Measurements from ENCODE around the gene SNX12.

- TF ChIP-seq EZH2 (IDR thresholded peaks at IDR 0.05; ENCODE audit: low read depth, unreplicated experiment) (no peak), CTCF (conservative IDR thresholded peaks at IDR 0.05; ENCODE audit: low read depth in 2 of 2) (no peak), POLR2AphosphoS5 (IDR thresholded peaks at IDR 0.05; ENCODE audit: low read depth) (no peak), EZH2phosphoT487 (IDR thresholded peaks at IDR 0.05; ENCODE audit: unreplicated experiment) (no peak), REST (IDR thresholded peaks at IDR 0.05; ENCODE audit: unreplicated experiment) (no peak), CREB1 (CRISPR knock-in tag; IDR thresholded peaks at IDR 0.05; ENCODE audit: low read depth) (no peak), ETS1 (IDR thresholded peaks at IDR 0.05) (no peak), NANOG (IDR thresholded peaks at IDR 0.05; ENCODE audit: borderline replicate concordance) (no peak)
Observed at GRCh38 chrX:71081330-71082123, 13.4 kb upstream of the SNX12 start.
